Adrenal gland (tissue), 12 donors: Measurements from ENCODE around the gene NECAB3. TPM values are rescaled to one million over a fixed set of nuclear protein-coding genes. Genes with fewer than 3 reads are reported as not detected.

Experiments
- DNase-seq, 7 donors: peaks; one replicate each; pipeline ENCODE4 v3.0.0-alpha.2; 2019 to 2020
- H3K27ac ChIP-seq, 5 donors: fragments of 200-600 bp; sonication (generic) in 4 of 5; 1 replicate in 3 of 5; 2 replicates in 2 of 5; pipeline versions ENCODE4 v1.5.1 to v1.8.0; 2016 to 2020; ENCODE audit warnings: mild to moderate bottlenecking in 1 of 5
- H3K27me3 ChIP-seq: fragments of 200-600 bp; 2 replicates; pipeline ENCODE4 v1.8.0; 2021
- H3K36me3 ChIP-seq, 2 donors: fragments of 200-600 bp; replicated peaks in 1 of 2; 1 replicate in 1 of 2; 2 replicates in 1 of 2; pipeline versions ENCODE4 v1.5.1 to v1.8.0; 2018 to 2022
- H3K4me1 ChIP-seq, 2 donors: fragments of 200-600 bp; replicated peaks in 1 of 2; 1 replicate in 1 of 2; 2 replicates in 1 of 2; pipeline versions ENCODE4 v1.5.1 to v1.8.0; 2018 to 2021
- H3K4me3 ChIP-seq, 4 donors: fragments of 200-600 bp; sonication (generic) in 3 of 4; one replicate each; pipeline ENCODE4 v1.5.1; 2016 to 2018
- H3K9me3 ChIP-seq, 3 donors: fragments of 200-600 bp; sonication (generic) in 1 of 3; replicated peaks in 1 of 3; 1 replicate in 2 of 3; 2 replicates in 1 of 3; pipeline versions ENCODE4 v1.5.1 to v1.8.0; 2016 to 2021
- CTCF ChIP-seq, 6 experiments: fragments of 450-650 bp in 4 of 6; fragments of 200-600 bp in 2 of 6; sonication (generic) in 1 of 6; IDR thresholded peaks; 1 replicate in 5 of 6; 2 replicates in 1 of 6; pipeline versions ENCODE4 v1.5.1 to v1.8.0; 2016 to 2021; ENCODE audit warnings: antibody characterized with exemption in 6 of 6, mild to moderate bottlenecking in 2 of 6, moderate library complexity in 1 of 6
- POLR2A ChIP-seq, 2 donors: fragments of 450-650 bp; IDR thresholded peaks; one replicate each; pipeline ENCODE4 v1.6.1; 2017; ENCODE audit warnings: antibody characterized with exemption in 2 of 2, mild to moderate bottlenecking in 2 of 2, moderate library complexity in 1 of 2
- WGBS, 4 donors: extraction: QIAGEN DNeasy Blood & Tissue Kit in 2 of 4; methylation state at CpG; one replicate each; pipeline versions ENCODE4 v1.1.5 to v1.1.7; 2013 to 2017; 5-methylcytosine and 5-hydroxymethylcytosine counted together
- intact Hi-C, 2 donors: fragments of 100-400 bp; cut with DNase I; formaldehyde crosslinking; loops; one replicate each; pipeline versions ENCODE4 v1.14.1 to v1.15.0; 2022 to 2023
- polyA plus RNA-seq, 3 donors: library from polyadenylated mRNA; stranded (reverse); fragments of 200-250 nt in 2 of 3; fragments of 350-450 nt in 1 of 3; fragmentation: Illumina TruSeq in 1 of 3; extraction: RNeasy Lipid Tissue Mini Kit (QIAGEN cat#74804) in 1 of 3; gene quantifications; one replicate each; pipeline ENCODE4 v1.2.3, GENCODE V29; 2013 to 2014
- total RNA-seq, 9 donors: library from RNA; depleted of rRNA in 4 of 9; stranded (reverse); fragments of >200 nt in 4 of 9; fragments of 120-200 nt in 1 of 9; fragmentation: NEBNext Ultra II Directional in 1 of 9; extraction: Animal tissue kit (Norgen Biotek cat#: 25700) in 1 of 9; gene quantifications; one replicate each; pipeline versions ENCODE4 v1.1.0 to v1.2.4, GENCODE V29; 2013 to 2023
- donor health status: healthy with polysubstance abuse.
- donor health status: Bipolar disorder and iron deficiency.
- donor health status: DM: yes; HTN: yes; CAD: no.
- donor health status: DM: no; HTN: no; CAD: no.
- donor health status: DM: no; HTN: no; CAD: no.
- donor health status: DM: yes; HTN: yes; CAD: no.

Gene NECAB3
- total and polyA plus RNA-seq, 12 donors = 23.4 to 279 (median 142) TPM

- Histone ChIP-seq H3K36me3 (peaks cover 0 to 36% of the 10 kb centered on the region in 2 donors), H3K9me3 (no peaks in the 10 kb centered on the region), H3K4me3 (no peak overlapping the region), H3K27ac (no peak overlapping the region), H3K27me3 (no peaks in the 10 kb centered on the region), H3K4me1 (peaks cover 43 to 51% of the 10 kb centered on the region in 2 donors)
- intact Hi-C loops = no loop called here
- TF ChIP-seq POLR2A (IDR thresholded peaks at IDR 0.05) = no peak
- no peak for TF ChIP-seq CTCF (IDR thresholded peaks at IDR 0.05)
- DNase-seq = peak in 1 of 7 donors; percentile 24
- 84 to 92% (median 88%) methylated on average over 13 of the region's 13 CpGs for WGBS, 4 donors
These were observed 4.2 kb downstream of the NECAB3 start for GRCh38 chr20:33669873-33670640.

GRCh38 chr20:33669224-33669623 lies 5.0 kb downstream of the NECAB3 start:
- DNase-seq = peak in 1 of 7 donors; percentile 27
- Histone ChIP-seq H3K4me1 (peaks cover 36 to 50% of the 10 kb centered on the region in 2 donors), H3K27ac (no peak overlapping the region), H3K27me3 (no peaks in the 10 kb centered on the region), H3K36me3 (peaks cover 0 to 36% of the 10 kb centered on the region in 2 donors), H3K4me3 (no peak overlapping the region), H3K9me3 (no peaks in the 10 kb centered on the region)
- intact Hi-C loops = no loop called here
- TF ChIP-seq CTCF (IDR thresholded peaks at IDR 0.05) (no peak), POLR2A (IDR thresholded peaks at IDR 0.05) (no peak)
- 95 to 100% (median 97%) methylated on average over 3 to 5 of the region's 5 CpGs; no CpG with 5 or more reads in 1 of the 4 donors for WGBS, 4 donors

GRCh38 chr20:33668466-33669155 lies 5.6 kb downstream of the NECAB3 start:
- H3K9me3 ChIP-seq = no peaks in the 10 kb centered on the region
- no peak for TF ChIP-seq POLR2A (IDR thresholded peaks at IDR 0.05)
- no peak for TF ChIP-seq CTCF (IDR thresholded peaks at IDR 0.05)
- 85 to 92% (median 88%) methylated on average over 12 to 13 of the region's 13 CpGs for WGBS, 4 donors
- H3K27me3 ChIP-seq = no peaks in the 10 kb centered on the region
- peak in 1 of 7 donors; percentile 35 for DNase-seq
- H3K4me3 ChIP-seq = no peak overlapping the region
- H3K27ac ChIP-seq = peak overlapping the region in 1 of 5 donors; percentile 87
- H3K36me3 ChIP-seq = peaks cover 0 to 36% of the 10 kb centered on the region in 2 donors
- intact Hi-C loops = no loop called here
- H3K4me1 ChIP-seq = peaks cover 37 to 53% of the 10 kb centered on the region in 2 donors

- Histone ChIP-seq H3K27me3 (no peaks in the 10 kb centered on the region), H3K4me1 (peaks cover 35 to 50% of the 10 kb centered on the region in 2 donors), H3K4me3 (peak overlapping the region in 2 of 4 donors; percentile 23 to 54), H3K9me3 (no peaks in the 10 kb centered on the region), H3K36me3 (peaks cover 0 to 36% of the 10 kb centered on the region in 2 donors), H3K27ac (peak overlapping the region; percentile 4 to 87 (median 76))
- DNase-seq = peak; percentile 69 to 88 (median 80)
- intact Hi-C loops = no loop called here
- TF ChIP-seq POLR2A (IDR thresholded peaks at IDR 0.05) (peak in 1 of 2 donors; percentile 29), CTCF (IDR thresholded peaks at IDR 0.05) (peak; percentile 61 to 93 (median 80))
- WGBS, 4 donors = 19 to 34% (median 27%) methylated on average over 13 to 47 of the region's 47 CpGs
These were observed 6.4 kb downstream of the NECAB3 start for GRCh38 chr20:33667676-33668465.
